Liver (tissue), 9 donors: ENCODE results near the gene WWOX. TPM values are rescaled to one million over a fixed set of nuclear protein-coding genes. Genes with fewer than 3 reads are reported as not detected.

Source experiments
- DNase-seq: peaks from one replicate; pipeline ENCODE4 v3.0.0-alpha.2; 2017; ENCODE audit warnings: low spot score
- H3K27ac ChIP-seq, 2 donors: one replicate each; pipeline ENCODE4 v1.7.0; 2013; ENCODE audit warnings: inconsistent platforms in 2 of 2, low read length in 2 of 2, control low read depth in 1 of 2, low read depth in 1 of 2, mild to moderate bottlenecking in 1 of 2
- H3K27me3 ChIP-seq, 4 donors: one replicate each; pipeline versions ENCODE4 v1.6.1 to v1.7.0; 2013; ENCODE audit warnings: low read length in 3 of 4, inconsistent platforms in 1 of 4, mild to moderate bottlenecking in 1 of 4, moderate library complexity in 1 of 4; ENCODE audit not compliant: control insufficient read depth in 4 of 4, insufficient read depth in 4 of 4
- H3K36me3 ChIP-seq, 4 donors: one replicate each; pipeline versions ENCODE4 v1.6.1 to v1.7.0; 2013; ENCODE audit warnings: low read length in 3 of 4, mild to moderate bottlenecking in 3 of 4, low read depth in 1 of 4, moderate library complexity in 1 of 4; ENCODE audit not compliant: control insufficient read depth in 4 of 4, insufficient read depth in 3 of 4
- H3K4me1 ChIP-seq, 4 donors: one replicate each; pipeline versions ENCODE4 v1.6.1 to v1.7.0; 2013; ENCODE audit warnings: low read length in 3 of 4, mild to moderate bottlenecking in 3 of 4, moderate library complexity in 1 of 4; ENCODE audit not compliant: control insufficient read depth in 4 of 4, insufficient read depth in 4 of 4
- H3K4me3 ChIP-seq, 3 donors: one replicate each; pipeline versions ENCODE4 v1.6.1 to v1.7.0; 2013; ENCODE audit warnings: low read length in 3 of 3, control low read depth in 1 of 3, low read depth in 1 of 3, mild to moderate bottlenecking in 1 of 3
- H3K9ac ChIP-seq, 2 donors: one replicate each; pipeline ENCODE4 v1.7.0; 2013; ENCODE audit warnings: low read length in 2 of 2, mild to moderate bottlenecking in 2 of 2, moderate library complexity in 2 of 2, control low read depth in 1 of 2, low read depth in 1 of 2
- H3K9me3 ChIP-seq, 4 donors: one replicate each; pipeline versions ENCODE4 v1.6.1 to v1.7.0; 2013; ENCODE audit warnings: low read length in 3 of 4; ENCODE audit not compliant: control insufficient read depth in 4 of 4
- ATF3 ChIP-seq: IDR thresholded peaks from 2 replicates; pipeline ENCODE4 v1.6.1; 2016; ENCODE audit warnings: antibody characterized with exemption
- CTCF ChIP-seq: fragments of 150-350 bp; IDR thresholded peaks from 2 replicates; pipeline ENCODE4 v1.5.1; 2017; ENCODE audit warnings: improper control_type of control experiment, low read depth, low read length; ENCODE audit not compliant: missing input control
- EGR1 ChIP-seq, 2 donors: IDR thresholded peaks; 2 replicates each; pipeline ENCODE4 v1.6.1; 2016 to 2018; ENCODE audit warnings: antibody characterized with exemption in 2 of 2, low read depth in 2 of 2
- FOXA1 ChIP-seq: IDR thresholded peaks from 2 replicates; pipeline ENCODE4 v1.6.1; 2016; ENCODE audit warnings: antibody characterized with exemption
- FOXA2 ChIP-seq: IDR thresholded peaks from 2 replicates; pipeline ENCODE4 v1.6.1; 2016; ENCODE audit warnings: antibody characterized with exemption
- GABPA ChIP-seq, 2 donors: IDR thresholded peaks in 1 of 2; conservative IDR thresholded peaks in 1 of 2; 2 replicates each; pipeline ENCODE4 v1.6.1; 2016; ENCODE audit warnings: antibody characterized with exemption in 2 of 2, mild to moderate bottlenecking in 1 of 2, moderate library complexity in 1 of 2
- HNF4A ChIP-seq, 2 donors: conservative IDR thresholded peaks; 2 replicates each; pipeline ENCODE4 v1.6.1; 2016; ENCODE audit warnings: antibody characterized with exemption in 2 of 2, mild to moderate bottlenecking in 2 of 2
- HNF4G ChIP-seq: IDR thresholded peaks from 2 replicates; pipeline ENCODE4 v1.6.1; 2016; ENCODE audit warnings: antibody characterized with exemption
- JUND ChIP-seq, 2 donors: IDR thresholded peaks; 2 replicates each; pipeline ENCODE4 v1.6.1; 2016; ENCODE audit warnings: antibody characterized with exemption in 2 of 2
- MAX ChIP-seq: IDR thresholded peaks from 2 replicates; pipeline ENCODE4 v1.6.1; 2016; ENCODE audit warnings: antibody characterized with exemption
- NR2F2 ChIP-seq: IDR thresholded peaks from 2 replicates; pipeline ENCODE4 v1.6.1; 2016; ENCODE audit warnings: antibody characterized with exemption
- RAD21 ChIP-seq, 2 donors: IDR thresholded peaks; 2 replicates each; pipeline ENCODE4 v1.6.1; 2016; ENCODE audit warnings: antibody characterized with exemption in 2 of 2, mild to moderate bottlenecking in 2 of 2
- REST ChIP-seq: IDR thresholded peaks from 2 replicates; pipeline ENCODE4 v1.6.1; 2016; ENCODE audit warnings: antibody characterized with exemption, mild to moderate bottlenecking
- RXRA ChIP-seq, 2 donors: IDR thresholded peaks; 2 replicates each; pipeline ENCODE4 v1.6.1; 2017 to 2018; ENCODE audit warnings: antibody characterized with exemption in 2 of 2, mild to moderate bottlenecking in 1 of 2
- SP1 ChIP-seq: IDR thresholded peaks from 2 replicates; pipeline ENCODE4 v1.6.1; 2018; ENCODE audit warnings: antibody characterized with exemption, mild to moderate bottlenecking
- TAF1 ChIP-seq: conservative IDR thresholded peaks from 2 replicates; pipeline ENCODE4 v1.6.1; 2016; ENCODE audit warnings: antibody characterized with exemption, mild to moderate bottlenecking
- YY1 ChIP-seq: IDR thresholded peaks from 2 replicates; pipeline ENCODE4 v1.6.1; 2016; ENCODE audit warnings: antibody characterized with exemption, mild to moderate bottlenecking
- ZBTB33 ChIP-seq: IDR thresholded peaks from 2 replicates; pipeline ENCODE4 v1.6.1; 2016; ENCODE audit warnings: antibody characterized with exemption
- WGBS: extraction: QIAGEN DNeasy Blood & Tissue Kit; methylation state at CpG from one replicate; pipeline ENCODE4 v1.1.7; 2013; 5-methylcytosine and 5-hydroxymethylcytosine counted together
- polyA plus RNA-seq, 2 donors: library from polyadenylated mRNA; stranded (reverse) in 1 of 2; unstranded in 1 of 2; fragments of 200-250 nt in 1 of 2; fragments of >200 nt in 1 of 2; fragmentation: Nextera tagmentation in 1 of 2; extraction: Ambion mirVana in 1 of 2; gene quantifications; one replicate each; pipeline versions ENCODE4 v1.2.1 to v1.2.3, GENCODE V29; 2013 to 2015
- total RNA-seq, 2 donors: library from RNA; depleted of rRNA; stranded (reverse); fragments of >200 nt; gene quantifications; one replicate each; pipeline ENCODE4 v1.2.3, GENCODE V29; 2014
- donor health status: healthy.
- donor health status: healthy.
- donor health status: healthy.
- donor health status: healthy.
- donor health status: healthy.

WWOX gene
- total and polyA plus RNA-seq, 4 donors: 9.8 to 46.0 (median 15.3) TPM

GRCh38 chr16:79204486-79204885, 1105.0 kb downstream of the WWOX start:
- WGBS: 73% methylated on average over 8 of the region's 8 CpGs
- no peak for DNase-seq
- Histone ChIP-seq H3K27ac (no peak overlapping the region), H3K4me1 (peaks cover 0 to 4% (median 0%) of the 10 kb centered on the region in 4 donors), H3K9me3 (no peaks in the 10 kb centered on the region), H3K9ac (no peak overlapping the region), H3K36me3 (no peaks in the 10 kb centered on the region), H3K4me3 (no peak overlapping the region), H3K27me3 (no peaks in the 10 kb centered on the region)
- TF ChIP-seq RXRA (IDR thresholded peaks at IDR 0.05): no peak
- TF ChIP-seq YY1: no peak
- TF ChIP-seq TAF1: no peak
- TF ChIP-seq MAX: no peak
- TF ChIP-seq EGR1 (IDR thresholded peaks at IDR 0.05; ENCODE audit: low read depth in 2 of 2): no peak
- TF ChIP-seq FOXA2: no peak
- no peak for TF ChIP-seq REST
- no peak for TF ChIP-seq FOXA1
- TF ChIP-seq CTCF: no peak

- no peak for TF ChIP-seq GABPA (IDR thresholded peaks at IDR 0.05 in 1 of 2, conservative IDR thresholded peaks at IDR 0.05 in 1 of 2)
- no peak for TF ChIP-seq JUND (IDR thresholded peaks at IDR 0.05)
- no peak for TF ChIP-seq CTCF
- no peak for TF ChIP-seq FOXA1
- no peak for TF ChIP-seq SP1
- no peak for TF ChIP-seq MAX
- TF ChIP-seq REST: no peak
- TF ChIP-seq ATF3: no peak
- TF ChIP-seq RXRA (IDR thresholded peaks at IDR 0.05): no peak
- no peak for TF ChIP-seq HNF4A (conservative IDR thresholded peaks at IDR 0.05)
- TF ChIP-seq YY1: no peak
- no peak for TF ChIP-seq FOXA2
- TF ChIP-seq HNF4G: no peak
- TF ChIP-seq TAF1: no peak
- no peak for TF ChIP-seq ZBTB33
- TF ChIP-seq EGR1 (IDR thresholded peaks at IDR 0.05; ENCODE audit: low read depth in 2 of 2): no peak
- no peak for TF ChIP-seq NR2F2
- no peak for TF ChIP-seq RAD21 (IDR thresholded peaks at IDR 0.05)
- 81% methylated on average over 4 of the region's 4 CpGs for WGBS
- DNase-seq: no peak
Measured at GRCh38 chr16:79206889-79207288, 1107.4 kb downstream of the WWOX start.

More at GRCh38 chr16:79206889-79207288, 1107.4 kb downstream of the WWOX start:
- no peaks in the 10 kb centered on the region for H3K9me3 ChIP-seq
- H3K36me3 ChIP-seq: no peaks in the 10 kb centered on the region
- no peak overlapping the region for H3K4me3 ChIP-seq
- H3K27me3 ChIP-seq: no peaks in the 10 kb centered on the region
- H3K9ac ChIP-seq: no peak overlapping the region
- H3K4me1 ChIP-seq: peaks cover 0 to 4% (median 0%) of the 10 kb centered on the region in 4 donors
- H3K27ac ChIP-seq: no peak overlapping the region
